Ovary (tissue), 3 donors: ENCODE results near the gene SLC13A2.

Experiments used
- CTCF ChIP-seq, 3 donors: fragments of 450-650 bp in 2 of 3; fragments of 200-600 bp in 1 of 3; IDR thresholded peaks; one replicate each; pipeline versions ENCODE4 v1.5.1 to v1.8.0; 2016 to 2022; ENCODE audit warnings: antibody characterized with exemption in 3 of 3, mild to moderate bottlenecking in 1 of 3
- POLR2A ChIP-seq: fragments of 450-650 bp; IDR thresholded peaks from one replicate; pipeline ENCODE4 v1.6.1; 2017; ENCODE audit warnings: antibody characterized with exemption, mild to moderate bottlenecking, moderate library complexity
- donor health status: DM: no; HTN: no; CAD: no.

- no peak for TF ChIP-seq CTCF (IDR thresholded peaks at IDR 0.05)
- TF ChIP-seq POLR2A, result no peak
These were observed 2.5 kb upstream of the SLC13A2 start for GRCh38 chr17:28470914-28471366.
